ENCODE data around the gene SMCO4.

- TF ChIP-seq GATA2 (IDR thresholded peaks at IDR 0.05; ENCODE audit: low read depth, low read length) (no peak), GATA3 (IDR thresholded peaks at IDR 0.05; ENCODE audit: low read depth, low read length) (no peak)
Observed at GRCh38 chr11:93526346-93526633, 16.9 kb downstream of the SMCO4 start.

Data from SH-SY5Y (cell line).